ENCODE measurements around the gene LRP5.
A peak's percentile ranks its signal among the peaks of the same experiment; 100 is the strongest.

LRP5 gene

GRCh38 chr11:68372625-68373024 lies 60.2 kb downstream of the LRP5 start:
- DNase-seq, result no peak

GRCh38 chr11:68373189-68373814 lies 60.9 kb downstream of the LRP5 start:
- peak; percentile 28 for DNase-seq

GRCh38 chr11:68373815-68374501 lies 61.6 kb downstream of the LRP5 start:
- no peak for DNase-seq

DNA sequence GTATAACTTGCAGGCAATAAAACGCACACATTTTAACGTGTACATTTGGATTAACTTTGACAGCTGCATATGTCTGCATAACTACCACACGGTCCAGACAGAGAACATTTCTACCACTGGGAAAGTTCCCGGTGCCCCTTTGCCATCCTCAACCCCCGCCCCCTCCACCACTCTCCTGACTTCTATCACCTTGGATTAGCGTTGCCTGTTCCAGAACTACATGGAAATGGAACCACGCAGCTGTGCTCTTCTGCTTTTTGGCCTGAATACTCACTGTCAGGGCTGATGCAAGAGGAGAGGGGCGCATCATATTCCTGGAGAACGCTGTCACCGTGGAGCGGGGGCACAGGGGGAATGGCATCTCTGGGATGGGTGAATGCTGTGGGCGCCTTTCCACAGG lies 62.1 kb downstream of the LRP5 start:
- no peak for DNase-seq

GRCh38 chr11:68375337-68375736 lies 62.9 kb downstream of the LRP5 start:
- no peak for DNase-seq

GRCh38 chr11:68375766-68376165 lies 63.4 kb downstream of the LRP5 start:
- DNase-seq, result no peak

DNA sequence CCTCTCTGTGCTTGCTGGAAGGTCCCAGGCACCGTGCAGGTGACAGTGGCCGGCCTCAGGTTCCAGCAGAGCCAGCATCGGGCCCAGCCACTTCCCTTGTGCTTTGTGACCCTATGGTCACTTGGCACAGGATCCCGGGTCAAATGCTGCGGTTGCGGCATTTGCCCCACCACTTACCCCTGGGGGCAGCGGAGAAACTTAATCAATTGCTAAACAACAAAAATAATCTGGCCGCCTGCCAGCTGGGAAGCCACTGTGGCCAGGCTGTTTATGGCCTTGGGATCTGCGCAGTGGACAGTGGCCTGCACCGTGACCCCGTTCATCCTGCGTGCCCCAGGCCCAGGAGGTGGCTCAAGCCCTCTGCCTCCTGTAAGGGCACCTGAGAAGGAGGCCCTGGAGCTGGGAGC lies 65.0 kb downstream of the LRP5 start:
- no peak for DNase-seq

- DNase-seq, result no peak
These were observed 66.8 kb downstream of the LRP5 start for GRCh38 chr11:68379206-68379605.

- no peak for DNase-seq
These were observed 68.6 kb downstream of the LRP5 start for GRCh38 chr11:68380786-68381622.

GRCh38 chr11:68381716-68382115 lies 69.3 kb downstream of the LRP5 start:
- no peak for DNase-seq

GRCh38 chr11:68382358-68382998 lies 70.1 kb downstream of the LRP5 start:
- no peak for DNase-seq

GRCh38 chr11:68383976-68384501 lies 71.6 kb downstream of the LRP5 start:
- DNase-seq, result peak; percentile 37

- no peak for DNase-seq
These were observed 72.2 kb downstream of the LRP5 start for GRCh38 chr11:68384530-68385081.

DNA sequence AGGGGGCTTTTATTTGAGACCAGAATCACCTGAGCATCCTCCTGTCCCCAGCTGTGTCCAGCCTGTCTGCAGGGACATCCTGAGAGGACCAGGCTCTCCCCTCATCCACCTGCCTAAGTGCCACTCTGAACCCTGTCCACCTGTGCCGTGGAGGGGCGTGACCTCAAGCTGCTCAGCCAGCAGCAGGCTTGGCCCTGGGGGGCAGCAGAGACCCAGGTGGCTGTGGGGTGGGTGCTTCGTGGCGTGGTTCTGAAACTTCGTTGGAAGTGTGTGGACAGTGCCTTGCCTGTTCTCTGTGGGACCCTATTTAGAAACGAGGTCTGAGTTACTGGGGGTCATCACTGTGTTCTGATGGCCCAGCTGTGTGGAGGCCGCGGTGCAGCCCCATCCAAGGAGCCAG lies 72.7 kb downstream of the LRP5 start:
- no peak for DNase-seq

DNA sequence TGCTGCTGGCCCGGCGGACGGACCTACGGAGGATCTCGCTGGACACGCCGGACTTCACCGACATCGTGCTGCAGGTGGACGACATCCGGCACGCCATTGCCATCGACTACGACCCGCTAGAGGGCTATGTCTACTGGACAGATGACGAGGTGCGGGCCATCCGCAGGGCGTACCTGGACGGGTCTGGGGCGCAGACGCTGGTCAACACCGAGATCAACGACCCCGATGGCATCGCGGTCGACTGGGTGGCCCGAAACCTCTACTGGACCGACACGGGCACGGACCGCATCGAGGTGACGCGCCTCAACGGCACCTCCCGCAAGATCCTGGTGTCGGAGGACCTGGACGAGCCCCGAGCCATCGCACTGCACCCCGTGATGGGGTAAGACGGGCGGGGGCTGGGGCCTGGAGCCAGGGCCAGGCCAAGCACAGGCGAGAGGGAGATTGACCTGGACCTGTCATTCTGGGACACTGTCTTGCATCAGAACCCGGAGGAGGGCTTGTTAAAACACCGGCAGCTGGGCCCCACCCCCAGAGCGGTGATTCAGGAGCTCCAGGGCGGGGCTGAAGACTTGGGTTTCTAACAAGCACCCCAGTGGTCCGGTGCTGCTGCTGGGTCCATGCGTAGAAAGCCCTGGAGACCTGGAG lies 74.1 kb downstream of the LRP5 start:
- no peak for DNase-seq

DNA sequence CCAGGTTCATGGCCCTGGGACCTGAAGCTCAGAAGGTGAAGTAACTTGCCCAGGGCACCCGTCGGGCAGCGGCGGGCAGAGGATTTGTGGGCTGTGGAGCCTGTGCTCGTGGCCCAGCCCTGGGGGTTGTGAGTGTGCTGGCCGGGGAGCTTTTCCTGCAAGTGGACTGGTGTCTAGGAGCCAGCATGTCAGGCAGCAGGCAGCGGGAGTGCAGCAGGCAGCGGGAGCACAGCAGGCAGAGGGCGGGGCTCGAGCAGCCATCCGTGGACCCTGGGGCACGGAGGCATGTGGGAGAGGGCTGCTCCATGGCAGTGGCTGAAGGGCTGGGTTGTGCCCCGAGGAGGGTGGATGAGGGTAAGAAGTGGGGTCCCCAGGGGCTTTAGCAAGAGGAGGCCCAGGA lies 75.4 kb downstream of the LRP5 start:
- DNase-seq, result no peak

DNA sequence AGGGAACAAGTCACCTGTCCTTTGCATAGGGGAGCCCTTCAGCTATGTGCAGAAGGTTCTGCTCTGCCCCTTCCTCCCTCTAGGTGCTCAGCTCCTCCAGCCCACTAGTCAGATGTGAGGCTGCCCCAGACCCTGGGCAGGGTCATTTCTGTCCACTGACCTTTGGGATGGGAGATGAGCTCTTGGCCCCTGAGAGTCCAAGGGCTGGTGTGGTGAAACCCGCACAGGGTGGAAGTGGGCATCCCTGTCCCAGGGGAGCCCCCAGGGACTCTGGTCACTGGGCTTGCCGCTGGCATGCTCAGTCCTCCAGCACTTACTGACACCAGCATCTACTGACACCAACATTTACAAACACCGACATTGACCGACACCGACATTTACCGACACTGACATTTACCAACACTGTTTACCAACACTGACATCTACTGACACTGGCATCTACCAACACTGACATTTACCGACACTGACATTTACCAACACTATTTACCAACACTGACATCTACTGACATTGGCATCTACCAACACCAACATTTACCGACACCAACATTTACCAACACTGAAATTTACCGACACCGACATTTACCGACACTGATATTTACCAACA lies 76.3 kb downstream of the LRP5 start:
- no peak for DNase-seq

GRCh38 chr11:68390315-68390714 lies 77.9 kb downstream of the LRP5 start:
- no peak for DNase-seq

DNA sequence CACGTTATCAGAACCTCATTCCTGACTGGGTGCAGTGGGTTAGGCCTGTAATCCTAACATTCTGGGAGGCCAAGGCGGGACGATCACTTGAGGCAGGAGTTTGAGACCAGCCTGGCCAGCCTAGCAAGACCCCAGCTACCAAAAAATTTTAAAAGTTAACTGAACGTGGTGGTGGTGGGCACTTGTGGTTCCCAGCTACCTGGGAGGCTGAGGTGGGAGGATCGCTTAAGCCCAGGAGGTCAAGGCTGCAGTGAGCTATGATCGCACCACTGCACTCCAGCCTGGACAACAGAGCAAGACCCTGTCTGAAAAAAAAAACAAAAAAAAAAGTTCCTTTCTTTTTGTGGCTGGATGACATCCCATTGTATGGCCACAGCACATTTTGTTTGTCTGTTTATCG lies 80.4 kb downstream of the LRP5 start:
- no peak for DNase-seq

DNA sequence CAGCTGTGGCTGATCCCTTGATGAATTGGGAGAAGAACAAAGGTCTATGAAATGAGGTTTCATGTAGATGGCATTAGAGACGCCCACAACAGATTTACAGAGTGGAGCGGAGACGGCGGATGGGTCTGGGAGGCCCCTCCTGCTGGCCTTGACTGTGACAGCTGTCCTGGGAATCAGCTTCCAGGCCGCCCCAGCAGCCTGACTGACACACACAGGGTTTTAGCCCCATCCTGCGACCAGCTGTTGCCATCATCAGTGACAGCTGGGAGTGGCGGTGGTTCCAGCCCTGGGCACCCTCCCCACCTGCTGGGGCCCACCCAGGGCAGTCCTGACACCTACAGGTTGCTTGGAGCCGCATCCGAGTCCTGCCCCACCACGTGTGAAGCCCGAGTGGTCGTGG lies 84.1 kb downstream of the LRP5 start:
- DNase-seq, result peak; percentile 88

- DNase-seq, result no peak
These were observed 84.9 kb downstream of the LRP5 start for GRCh38 chr11:68397256-68397655.

Data from NCI-H1694 (cell line).